HepG2 (cell line): ENCODE data around the gene COL26A1. TPM values are rescaled to one million over a fixed set of nuclear protein-coding genes. Genes with fewer than 3 reads are reported as not detected.

Experiments
- ATAC-seq: fragments of 200-7000 bp; cut with Tn5 transposase; 3 replicates; pipeline ENCODE4 v1.9.1; 2020; ENCODE audit warnings: mild to moderate bottlenecking, moderate library complexity
- BruUV-seq: library from RNA; stranded (reverse); fragments of 400-500 nt; replicated peaks from 2 replicates; lab custom pipeline; 2021; lab: Mats Ljungman, UMichigan
- CTCF ChIA-PET: fragments of 300-600 bp; formaldehyde crosslinking; extraction: SDS; loops from one replicate; lab custom pipeline; 2021; ENCODE audit warnings: low total read pairs, inconsistent platforms, low intra/inter-chr PET ratio; lab: Yijun Ruan, JAX
- POLR2A ChIA-PET: fragments of 350-600 bp; sonication (Branson Sonifier 250); formaldehyde crosslinking; loops from one replicate; lab custom pipeline; 2020; ENCODE audit warnings: antibody characterized with exemption, inconsistent platforms; lab: Yijun Ruan, JAX
- DNase-seq: peaks from one replicate; pipeline ENCODE4 v3.0.0-alpha.2; 2015; ENCODE audit warnings: low spot score
- FAIRE-seq: peaks from 3 replicates; lab custom pipeline; 2011; peaks lifted over from hg19 to GRCh38; lab: Jason Lieb, UNC
- H2AFZ ChIP-seq: one replicate; pipeline ENCODE4 v1.6.1; 2011; ENCODE audit warnings: low read length, inconsistent platforms
- H3K27ac ChIP-seq: fragments of 300-600 bp; 3 replicates; pipeline ENCODE4 v1.8.0; 2011; ENCODE audit warnings: mixed run types, mild to moderate bottlenecking, mixed read lengths, low read length, inconsistent platforms; ENCODE audit not compliant: insufficient read depth; ENCODE audit errors: extremely low read length
- H3K27me3 ChIP-seq, 2 experiments: fragments of 200-600 bp in 1 of 2; 2 replicates in 1 of 2; 3 replicates in 1 of 2; pipeline versions ENCODE4 v1.6.0 to v1.8.0; 2011; ENCODE audit warnings: low read length in 2 of 2, mild to moderate bottlenecking in 2 of 2, moderate library complexity in 2 of 2, inconsistent platforms in 1 of 2; ENCODE audit not compliant: insufficient read depth in 2 of 2, control insufficient read depth in 1 of 2
- H3K36me3 ChIP-seq, 2 experiments: fragments of 200-600 bp in 1 of 2; replicated peaks in 1 of 2; 2 replicates in 1 of 2; 3 replicates in 1 of 2; pipeline versions ENCODE4 v1.5.1 to v1.8.0; 2011; ENCODE audit warnings: low read length in 2 of 2, inconsistent platforms in 1 of 2; ENCODE audit not compliant: insufficient read depth in 2 of 2, control insufficient read depth in 1 of 2
- H3K4me1 ChIP-seq: 2 replicates; pipeline ENCODE4 v1.5.1; 2012; ENCODE audit warnings: low read length, inconsistent platforms; ENCODE audit not compliant: insufficient read depth
- H3K4me2 ChIP-seq: 2 replicates; pipeline ENCODE4 v1.6.0; 2011; ENCODE audit warnings: low read depth, low read length, inconsistent platforms
- H3K4me3 ChIP-seq, 3 experiments: fragments of 200-600 bp in 1 of 3; sonication (generic), shearing (Covaris generic) in 1 of 3; replicated peaks in 1 of 3; 2 replicates each; pipeline ENCODE4 v1.5.1; 2011 to 2016; ENCODE audit warnings: low read length in 3 of 3, inconsistent platforms in 2 of 3, low read depth in 2 of 3, mild to moderate bottlenecking in 2 of 3, control low read depth in 1 of 3, mixed read lengths in 1 of 3; ENCODE audit not compliant: insufficient read depth in 1 of 3
- H3K79me2 ChIP-seq: one replicate; pipeline ENCODE4 v1.6.1; 2011; ENCODE audit warnings: low read length, inconsistent platforms; ENCODE audit not compliant: insufficient read depth
- H3K9ac ChIP-seq: 2 replicates; pipeline ENCODE4 v1.6.0; 2011; ENCODE audit warnings: mild to moderate bottlenecking, low read depth, low read length, inconsistent platforms; ENCODE audit not compliant: insufficient read depth
- H3K9me3 ChIP-seq: 2 replicates; pipeline ENCODE4 v1.5.1; 2012; ENCODE audit warnings: mild to moderate bottlenecking, low read length
- H4K20me1 ChIP-seq: 2 replicates; pipeline ENCODE4 v1.6.0; 2011; ENCODE audit warnings: inconsistent platforms, mild to moderate bottlenecking, low read length, moderate library complexity; ENCODE audit not compliant: insufficient read depth
- BRCA1 ChIP-seq: sonication (generic); formaldehyde crosslinking; IDR thresholded peaks from 2 replicates; pipeline ENCODE4 v1.4.0; 2020; ENCODE audit warnings: missing genetic modification reagents
- DZIP1 ChIP-seq: sonication (generic); formaldehyde crosslinking; IDR thresholded peaks from 2 replicates; pipeline ENCODE4 v1.5.0; 2020; ENCODE audit warnings: mild to moderate bottlenecking, missing genetic modification reagents
- FOXA3 ChIP-seq: IDR thresholded peaks from 2 replicates; pipeline ENCODE4 v1.6.1; 2016; ENCODE audit warnings: missing genetic modification reagents, missing compliant biosample characterization
- GABPB1 ChIP-seq: IDR thresholded peaks from 2 replicates; pipeline ENCODE4 v1.6.1; 2016; ENCODE audit warnings: mild to moderate bottlenecking, missing genetic modification reagents, moderate library complexity, missing compliant biosample characterization
- JUN ChIP-seq: sonication (generic); formaldehyde crosslinking; IDR thresholded peaks from 2 replicates; pipeline ENCODE4 v1.4.0; 2020; ENCODE audit warnings: mild to moderate bottlenecking, missing genetic modification reagents
- LBX2 ChIP-seq: sonication (generic); formaldehyde crosslinking; IDR thresholded peaks from 2 replicates; pipeline ENCODE4 v1.5.0; 2020; ENCODE audit warnings: missing genetic modification reagents, mild to moderate bottlenecking, borderline replicate concordance
- RBFOX2 ChIP-seq: fragments of 200-400 bp; formaldehyde crosslinking; IDR thresholded peaks from 2 replicates; pipeline ENCODE4 v1.6.1; 2017; ENCODE audit warnings: low read depth, mild to moderate bottlenecking, low read length
- SIX1 ChIP-seq: sonication (generic); formaldehyde crosslinking; IDR thresholded peaks from 2 replicates; pipeline ENCODE4 v1.4.0; 2020; ENCODE audit warnings: missing genetic modification reagents, borderline replicate concordance
- STAG1 ChIP-seq: sonication (generic); formaldehyde crosslinking; IDR thresholded peaks from 2 replicates; pipeline ENCODE4 v1.4.0; 2020; ENCODE audit warnings: missing genetic modification reagents
- TAF1 ChIP-seq: sonication (generic); formaldehyde crosslinking; IDR thresholded peaks from 2 replicates; pipeline ENCODE4 v1.4.0; 2020; ENCODE audit warnings: missing genetic modification reagents
- ZNF264 ChIP-seq: sonication (generic); formaldehyde crosslinking; IDR thresholded peaks from 2 replicates; pipeline ENCODE4 v1.4.0; 2020; ENCODE audit warnings: missing genetic modification reagents
- ZNF550 ChIP-seq: sonication (generic); formaldehyde crosslinking; IDR thresholded peaks from 2 replicates; pipeline ENCODE4 v1.4.0; 2020; ENCODE audit warnings: mild to moderate bottlenecking, missing genetic modification reagents, borderline replicate concordance
- ZNF577 ChIP-seq: sonication (generic); formaldehyde crosslinking; IDR thresholded peaks from 2 replicates; pipeline ENCODE4 v1.4.0; 2020; ENCODE audit warnings: mild to moderate bottlenecking, low read depth, missing genetic modification reagents, borderline replicate concordance
- ZNF891 ChIP-seq: sonication (generic); formaldehyde crosslinking; IDR thresholded peaks from 2 replicates; pipeline ENCODE4 v1.5.0; 2020; ENCODE audit warnings: mild to moderate bottlenecking, missing genetic modification reagents
- ZSCAN31 ChIP-seq: sonication (generic); formaldehyde crosslinking; IDR thresholded peaks from 2 replicates; pipeline ENCODE4 v1.5.0; 2020; ENCODE audit warnings: low read depth, mild to moderate bottlenecking, missing genetic modification reagents
- WGBS: methylation state at CpG from one replicate; pipeline ENCODE4 v1.1.6; 2017; ENCODE audit warnings: low lambda C conversion rate; 5-methylcytosine and 5-hydroxymethylcytosine counted together
- in situ Hi-C: cut with HindIII; loops from 2 replicates; pipeline ENCODE4 v1.10.0; 2017; ENCODE audit warnings: low pct_unique_long_range_greater_than_20kb; ENCODE audit not compliant: extremely low pct_ligation_motif_present
- intact Hi-C: fragments of 100-400 bp; cut with micrococcal nuclease; formaldehyde crosslinking; loops from one replicate; pipeline ENCODE4 v1.10.0; 2022; ENCODE audit not compliant: unreplicated experiment
- polyA plus RNA-seq, 8 experiments: library from polyadenylated mRNA; depleted of rRNA in 3 of 8; stranded (reverse) in 7 of 8; unstranded in 1 of 8; fragments of >200 nt; fragmentation: Illumina TruSeq in 4 of 8; extraction: Trizol in 4 of 8; gene quantifications; 2 replicates each; pipeline versions ENCODE4 v1.2.1 to v1.2.3, GENCODE V29; 2011 to 2016; ENCODE audit warnings: low read depth in 4 of 8, missing spikeins in 1 of 8, mixed read lengths in 1 of 8; ENCODE audit not compliant: insufficient read depth in 1 of 8
- total RNA-seq, 5 experiments: library from RNA; depleted of rRNA; stranded (reverse); fragments of >200 nt; fragmentation: Illumina TruSeq; extraction: Trizol; gene quantifications; 2 replicates each; pipeline ENCODE4 v1.2.3, GENCODE V29; 2016; ENCODE audit warnings: low read depth in 1 of 5
- TF ChIP-seq, protein P1 (sequence below): sonication (generic); formaldehyde crosslinking; IDR thresholded peaks from 2 replicates; pipeline ENCODE4 v1.4.0; 2020; ENCODE audit warnings: missing genetic modification reagents, borderline replicate concordance
- TF ChIP-seq, protein P2 (sequence below): sonication (generic); formaldehyde crosslinking; conservative IDR thresholded peaks from 2 replicates; pipeline ENCODE4 v1.4.0; 2020; ENCODE audit warnings: missing genetic modification reagents

COL26A1 gene
- total and polyA plus RNA-seq, 2 of the 13 experiments (the other 11 are each of a cell fraction or from before 2014, with no cell fraction given): 7.8 to 9.2 TPM

DNA sequence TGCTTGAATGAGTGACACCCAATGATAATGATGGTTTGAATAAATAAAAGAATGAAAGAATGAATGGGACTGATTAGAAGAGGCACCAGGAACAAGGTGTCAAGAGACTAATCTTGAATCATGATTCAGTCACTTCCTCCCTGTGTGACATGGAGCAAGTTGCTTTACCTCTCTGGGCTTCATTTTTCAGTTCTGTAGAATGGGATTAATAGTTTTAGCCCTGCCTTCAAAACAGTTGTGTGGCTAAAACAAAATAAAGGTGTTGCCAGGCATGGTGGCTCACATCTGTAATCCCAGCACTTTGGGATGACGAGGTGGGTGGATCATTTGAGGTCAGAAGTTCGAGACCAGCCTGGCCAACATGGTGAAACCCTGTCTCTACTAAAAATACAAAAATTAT lies 228.8 kb downstream of the COL26A1 start:
- no TSS peak for BruUV-seq
- in situ Hi-C loops: no loop called here
- intact Hi-C loops: no loop called here
- no peak overlapping the region for H3K27ac ChIP-seq
- H3K79me2 ChIP-seq: no peaks in the 10 kb centered on the region
- CTCF ChIA-PET: no interaction called here
- H3K9me3 ChIP-seq: no peaks in the 10 kb centered on the region
- no peak overlapping the region for H3K4me3 ChIP-seq
- POLR2A ChIA-PET: no interaction called here
- DNase-seq: no peak
- no peaks in the 10 kb centered on the region for H3K36me3 ChIP-seq
- H3K27me3 ChIP-seq: no peaks in the 10 kb centered on the region
- no peak for FAIRE-seq
- H3K9ac ChIP-seq: no peak overlapping the region
- no peak overlapping the region for H3K4me2 ChIP-seq
- no peaks in the 10 kb centered on the region for H4K20me1 ChIP-seq
- no peak for ATAC-seq
- no peak for TF ChIP-seq ZSCAN31
- no peak for TF ChIP-seq ZNF264 (CRISPR knock-in tag)
- TF ChIP-seq ZNF550 (CRISPR knock-in tag): no peak
- TF ChIP-seq JUN (CRISPR knock-in tag): no peak
- TF ChIP-seq, protein P1, sequence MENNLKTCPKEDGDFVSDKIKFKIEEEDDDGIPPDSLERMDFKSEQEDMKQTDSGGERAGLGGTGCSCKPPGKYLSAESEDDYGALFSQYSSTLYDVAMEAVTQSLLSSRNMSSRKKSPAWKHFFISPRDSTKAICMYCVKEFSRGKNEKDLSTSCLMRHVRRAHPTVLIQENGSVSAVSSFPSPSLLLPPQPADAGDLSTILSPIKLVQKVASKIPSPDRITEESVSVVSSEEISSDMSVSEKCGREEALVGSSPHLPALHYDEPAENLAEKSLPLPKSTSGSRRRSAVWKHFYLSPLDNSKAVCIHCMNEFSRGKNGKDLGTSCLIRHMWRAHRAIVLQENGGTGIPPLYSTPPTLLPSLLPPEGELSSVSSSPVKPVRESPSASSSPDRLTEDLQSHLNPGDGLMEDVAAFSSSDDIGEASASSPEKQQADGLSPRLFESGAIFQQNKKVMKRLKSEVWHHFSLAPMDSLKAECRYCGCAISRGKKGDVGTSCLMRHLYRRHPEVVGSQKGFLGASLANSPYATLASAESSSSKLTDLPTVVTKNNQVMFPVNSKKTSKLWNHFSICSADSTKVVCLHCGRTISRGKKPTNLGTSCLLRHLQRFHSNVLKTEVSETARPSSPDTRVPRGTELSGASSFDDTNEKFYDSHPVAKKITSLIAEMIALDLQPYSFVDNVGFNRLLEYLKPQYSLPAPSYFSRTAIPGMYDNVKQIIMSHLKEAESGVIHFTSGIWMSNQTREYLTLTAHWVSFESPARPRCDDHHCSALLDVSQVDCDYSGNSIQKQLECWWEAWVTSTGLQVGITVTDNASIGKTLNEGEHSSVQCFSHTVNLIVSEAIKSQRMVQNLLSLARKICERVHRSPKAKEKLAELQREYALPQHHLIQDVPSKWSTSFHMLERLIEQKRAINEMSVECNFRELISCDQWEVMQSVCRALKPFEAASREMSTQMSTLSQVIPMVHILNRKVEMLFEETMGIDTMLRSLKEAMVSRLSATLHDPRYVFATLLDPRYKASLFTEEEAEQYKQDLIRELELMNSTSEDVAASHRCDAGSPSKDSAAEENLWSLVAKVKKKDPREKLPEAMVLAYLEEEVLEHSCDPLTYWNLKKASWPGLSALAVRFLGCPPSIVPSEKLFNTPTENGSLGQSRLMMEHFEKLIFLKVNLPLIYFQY (CRISPR knock-in tag): no peak
- no peak for TF ChIP-seq SIX1 (CRISPR knock-in tag)
- no peak for TF ChIP-seq FOXA3
- TF ChIP-seq BRCA1 (CRISPR knock-in tag): no peak
- no peak for TF ChIP-seq ZNF577 (CRISPR knock-in tag)
- no peak for TF ChIP-seq DZIP1 (CRISPR knock-in tag)
- no peak for TF ChIP-seq ZNF891 (CRISPR knock-in tag)
- TF ChIP-seq RBFOX2: no peak
- TF ChIP-seq TAF1 (CRISPR knock-in tag): no peak
- TF ChIP-seq STAG1 (CRISPR knock-in tag): no peak
- no peak for TF ChIP-seq LBX2 (CRISPR knock-in tag)
- TF ChIP-seq, protein P2, sequence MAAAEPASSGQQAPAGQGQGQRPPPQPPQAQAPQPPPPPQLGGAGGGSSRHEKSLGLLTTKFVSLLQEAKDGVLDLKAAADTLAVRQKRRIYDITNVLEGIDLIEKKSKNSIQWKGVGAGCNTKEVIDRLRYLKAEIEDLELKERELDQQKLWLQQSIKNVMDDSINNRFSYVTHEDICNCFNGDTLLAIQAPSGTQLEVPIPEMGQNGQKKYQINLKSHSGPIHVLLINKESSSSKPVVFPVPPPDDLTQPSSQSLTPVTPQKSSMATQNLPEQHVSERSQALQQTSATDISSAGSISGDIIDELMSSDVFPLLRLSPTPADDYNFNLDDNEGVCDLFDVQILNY (CRISPR knock-in tag): no peak
- no peak for TF ChIP-seq GABPB1 (CRISPR knock-in tag)
- no peak overlapping the region for H2AFZ ChIP-seq
- 27% methylated on average over 2 of the region's 2 CpGs for WGBS
- H3K4me1 ChIP-seq: peaks cover 21% of the 10 kb centered on the region
